GM18907 (cell line): ENCODE measurements around the gene KSR1.
A peak's percentile ranks its signal among the peaks of the same experiment; 100 is the strongest.

Source experiments
- ATAC-seq: cut with Tn5 transposase; IDR thresholded peaks from one replicate; pipeline ENCODE4 v1.9.1; 2021; ENCODE audit warnings: mild to moderate bottlenecking, moderate library complexity; ENCODE audit not compliant: unreplicated experiment

The KSR1 gene

DNA sequence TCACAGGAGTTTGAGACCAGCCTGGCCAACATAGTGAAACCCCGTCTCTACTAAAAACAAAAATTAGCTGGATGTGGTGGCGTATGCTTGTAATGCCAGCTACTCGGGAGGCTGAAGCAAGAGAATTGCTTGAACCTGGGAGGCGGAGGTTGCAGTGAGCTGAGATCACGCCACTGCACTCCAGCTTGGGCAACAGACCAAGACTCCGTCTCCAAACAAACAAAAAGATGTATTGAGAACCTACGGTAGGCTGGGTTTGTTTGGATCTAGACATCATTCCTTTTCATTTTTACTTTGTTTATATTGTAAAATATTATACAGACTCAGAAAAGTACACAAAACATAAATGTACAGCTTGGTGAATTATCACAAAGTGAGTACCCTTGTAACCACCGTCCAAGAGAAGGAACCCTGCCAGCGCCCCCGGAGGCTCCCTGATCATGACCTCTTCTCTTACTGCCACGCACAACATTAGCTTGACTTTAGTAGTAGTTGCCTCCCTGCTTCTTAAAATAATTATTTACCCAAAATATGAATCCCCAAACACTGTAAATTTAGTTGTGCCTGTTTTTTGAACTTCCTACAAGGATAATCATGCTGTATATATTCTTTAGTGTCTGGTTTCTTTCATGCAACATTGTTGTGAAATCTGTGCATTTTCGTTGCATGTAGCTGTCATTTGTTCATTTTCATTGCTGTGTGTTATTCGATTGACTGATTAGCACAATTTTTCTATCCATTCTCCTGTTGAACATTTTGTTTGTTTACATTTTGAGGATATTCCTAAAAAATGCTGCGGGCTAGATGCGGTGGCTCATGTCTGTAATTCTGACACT, 56.5 kb downstream of the KSR1 start:
- no peak for ATAC-seq

DNA sequence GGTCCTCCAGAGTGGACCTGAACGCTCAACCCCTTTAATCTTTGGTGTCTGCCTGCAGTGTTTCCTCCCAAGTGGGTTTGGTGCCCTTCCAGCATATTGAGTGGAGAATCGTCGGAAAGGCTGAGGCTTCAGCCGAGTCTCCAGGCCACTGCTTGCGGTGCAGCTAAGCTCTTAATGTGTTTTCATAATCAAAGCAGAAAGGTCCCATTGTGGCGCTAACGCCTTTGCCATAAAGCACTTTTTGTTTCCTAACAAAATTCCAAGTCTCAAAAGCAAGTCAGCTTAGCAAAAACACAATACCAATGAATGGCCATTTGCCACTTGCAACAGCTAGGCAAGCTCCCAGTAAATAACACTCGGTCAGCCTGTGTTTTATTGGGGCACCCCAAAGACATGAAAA, 57.6 kb downstream of the KSR1 start:
- no peak for ATAC-seq

DNA sequence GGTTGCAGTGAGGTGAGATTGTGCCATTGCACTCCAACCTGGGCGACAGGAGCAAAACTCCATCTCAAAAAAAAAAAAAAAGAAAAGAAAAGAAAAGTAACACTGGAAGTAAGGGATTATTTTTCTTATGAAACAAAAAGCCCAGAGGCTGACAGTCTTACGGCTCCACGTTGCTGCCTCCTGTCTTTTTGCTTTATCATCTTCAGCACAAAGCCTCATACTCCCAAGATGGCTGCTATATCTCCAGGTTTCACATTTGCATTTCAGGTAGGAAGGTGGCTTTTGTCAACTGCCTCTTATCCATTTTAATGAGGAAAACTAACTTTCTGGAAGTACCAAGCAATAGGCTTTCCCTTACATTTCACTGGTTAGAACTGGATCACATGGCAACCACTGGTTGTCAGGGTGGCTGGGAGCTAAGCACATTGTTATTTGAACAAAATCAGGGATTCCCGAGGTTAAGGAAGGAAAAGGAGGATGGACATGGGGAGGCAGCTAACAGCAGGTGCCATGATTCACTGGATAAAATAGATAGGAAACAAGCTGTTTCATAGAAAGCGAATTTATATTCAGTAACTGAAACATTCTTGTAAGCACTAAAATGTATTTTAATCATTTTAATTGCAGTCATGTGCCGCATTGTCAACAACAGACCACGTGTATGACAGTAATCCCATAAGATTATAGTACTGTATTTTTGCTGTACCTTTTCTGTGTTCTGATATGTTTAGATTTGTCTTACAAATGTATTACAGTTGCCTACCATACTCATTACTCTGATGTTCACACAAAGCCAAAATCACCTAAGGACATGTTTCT, 58.6 kb downstream of the KSR1 start:
- no peak for ATAC-seq

DNA sequence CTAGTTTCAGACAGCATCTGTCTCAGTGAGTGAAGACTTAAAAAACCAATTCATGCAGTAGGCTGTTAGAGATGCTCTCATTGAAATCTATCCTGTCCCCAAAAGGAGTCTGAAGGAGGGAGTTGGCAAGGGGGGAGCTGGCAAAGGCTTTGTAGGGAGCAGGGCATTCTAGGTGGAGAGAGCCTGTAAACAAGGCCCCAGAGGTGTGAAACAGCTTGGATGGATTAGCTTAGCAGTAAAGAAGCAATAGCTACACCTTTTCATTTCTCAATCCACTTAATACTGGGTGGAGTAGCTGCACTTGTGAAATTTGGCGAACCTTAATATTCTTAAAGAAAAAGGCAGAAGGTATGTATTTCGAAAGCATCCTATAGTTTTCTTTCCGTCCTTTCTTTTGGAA, 61.8 kb downstream of the KSR1 start:
- no peak for ATAC-seq

DNA sequence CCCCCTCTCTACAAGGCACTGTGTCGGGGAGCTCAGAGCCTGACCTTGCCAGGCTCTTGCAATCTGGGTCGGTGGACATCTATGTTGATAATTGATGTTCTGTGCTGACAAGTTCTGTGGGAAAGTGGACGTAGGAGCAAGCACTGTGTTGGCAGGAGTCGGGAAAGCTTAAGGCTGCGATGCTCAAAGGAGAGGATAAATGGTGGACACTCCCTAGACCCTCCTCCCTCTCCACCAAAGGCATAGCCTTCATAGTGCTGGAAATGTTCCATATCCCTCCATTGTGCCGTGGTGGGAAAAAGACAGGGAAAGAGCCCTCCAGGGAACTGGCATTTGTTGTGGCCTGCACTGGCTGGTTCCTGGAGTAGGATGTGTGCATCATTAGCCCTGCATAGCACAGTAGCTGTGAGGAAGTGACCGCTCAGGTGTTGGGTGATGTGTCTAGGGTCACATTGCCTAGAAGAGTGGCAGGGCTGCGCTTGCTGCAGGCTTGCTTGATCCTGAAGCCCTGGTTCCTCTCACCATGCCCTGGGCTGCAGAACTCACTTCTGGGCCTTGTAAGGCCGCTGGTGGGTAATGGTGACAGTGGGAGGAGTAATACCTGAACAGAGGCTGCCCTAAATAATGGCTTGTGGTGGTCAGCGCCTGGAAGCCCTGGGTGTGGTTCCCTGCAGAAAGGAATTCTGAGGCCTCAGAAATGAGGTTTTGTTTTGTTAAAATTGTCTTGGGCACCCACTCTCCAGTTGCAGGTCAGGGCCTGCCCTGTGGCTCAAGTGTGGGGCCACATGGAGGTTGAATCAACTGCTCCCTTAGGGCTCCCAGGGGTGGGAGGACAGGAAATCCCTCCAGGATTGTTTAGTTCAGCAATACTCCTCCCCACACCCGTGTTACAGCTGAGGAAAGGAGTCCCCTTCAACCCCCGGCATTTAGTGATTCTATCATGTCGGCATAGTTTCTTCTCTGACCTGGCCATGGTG, 62.6 kb downstream of the KSR1 start:
- ATAC-seq = no peak

DNA sequence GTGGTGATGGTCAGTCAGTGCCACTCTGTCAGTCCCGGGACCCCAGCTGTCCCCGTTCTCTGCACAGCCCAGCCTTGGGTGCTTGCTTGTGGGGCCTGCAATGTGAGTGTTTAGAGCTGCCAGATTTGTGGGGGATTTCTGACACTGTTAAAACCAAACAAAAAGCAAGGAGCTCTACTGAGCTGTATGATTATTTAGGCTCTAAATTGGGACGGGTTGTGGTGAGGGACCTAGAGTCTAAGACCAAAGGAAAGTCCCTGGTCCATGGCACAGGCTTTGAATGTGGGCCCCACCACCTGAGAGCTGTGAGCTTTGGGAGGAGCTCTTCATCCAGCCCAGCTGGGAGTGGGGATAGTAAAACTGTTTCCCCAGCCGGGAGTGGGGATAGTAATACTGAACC, 63.3 kb downstream of the KSR1 start:
- ATAC-seq = peak; percentile 66

DNA sequence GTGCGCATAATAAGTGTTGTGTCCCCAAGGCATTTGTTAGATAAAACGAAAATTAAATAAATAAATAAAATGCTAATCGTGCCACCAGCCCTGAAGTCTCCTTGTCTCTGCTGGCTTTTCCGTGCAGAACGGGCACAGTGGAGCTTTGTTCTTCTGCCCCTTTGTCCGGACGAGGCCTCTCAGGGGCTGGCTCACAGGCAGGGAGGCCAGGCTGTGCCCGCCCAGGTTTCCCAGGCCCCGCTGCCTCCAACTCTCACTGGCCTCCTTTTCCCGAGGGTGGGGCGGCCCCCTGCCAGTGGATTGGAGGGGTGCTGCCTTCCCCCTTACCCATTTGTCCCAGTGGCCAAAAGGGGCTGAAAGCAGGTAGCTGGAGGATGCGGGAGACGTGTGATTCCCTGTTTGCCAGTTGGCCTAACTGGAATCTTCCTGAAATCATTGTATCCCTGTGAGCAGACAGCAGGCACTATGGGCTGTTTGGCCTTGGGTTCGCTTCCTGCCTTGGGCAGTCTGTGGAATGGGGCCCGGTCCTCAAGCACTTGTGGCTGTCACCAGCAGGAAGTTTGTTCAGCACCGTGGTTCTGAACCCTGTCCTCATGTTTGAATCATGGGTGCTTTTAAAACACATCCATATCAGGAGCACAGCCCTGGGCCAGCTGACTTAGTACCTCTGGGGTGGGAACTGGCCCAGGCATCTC, 64.4 kb downstream of the KSR1 start:
- no peak for ATAC-seq

DNA sequence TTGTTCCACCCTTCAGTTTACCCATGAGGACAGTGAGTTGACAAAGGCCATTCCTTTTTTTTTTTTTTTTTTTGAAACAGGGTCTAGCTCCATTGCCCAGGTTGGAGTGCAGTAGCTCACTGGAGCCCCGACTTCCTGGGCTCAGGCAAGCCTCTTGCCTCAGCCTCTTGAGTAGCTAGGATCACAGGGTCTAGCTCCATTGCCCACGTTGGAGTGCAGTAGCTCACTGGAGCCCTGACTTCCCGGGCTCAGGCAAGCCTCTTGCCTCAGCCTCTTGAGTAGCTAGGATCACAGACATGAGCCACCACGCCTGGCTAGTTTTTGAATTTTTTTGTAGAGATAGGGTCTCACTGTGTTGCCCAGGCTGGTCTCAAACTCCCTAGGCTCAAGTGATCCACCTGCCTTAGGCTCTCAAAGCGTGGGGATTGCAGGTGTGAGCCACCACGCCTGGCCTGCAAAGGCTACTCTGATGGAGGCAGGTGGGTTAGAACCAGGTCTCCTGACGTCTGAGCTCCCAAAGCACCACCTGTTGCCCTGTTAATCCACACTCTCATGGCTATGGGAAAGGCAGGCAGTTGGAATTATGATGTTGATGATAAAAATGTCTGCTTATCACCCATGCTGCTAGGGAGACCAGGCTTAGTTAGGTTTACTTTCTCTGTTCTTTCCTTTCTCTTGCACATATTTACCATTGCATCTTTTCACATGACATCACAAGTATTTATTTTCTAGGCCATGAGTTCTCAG, 65.2 kb downstream of the KSR1 start:
- ATAC-seq = no peak

DNA sequence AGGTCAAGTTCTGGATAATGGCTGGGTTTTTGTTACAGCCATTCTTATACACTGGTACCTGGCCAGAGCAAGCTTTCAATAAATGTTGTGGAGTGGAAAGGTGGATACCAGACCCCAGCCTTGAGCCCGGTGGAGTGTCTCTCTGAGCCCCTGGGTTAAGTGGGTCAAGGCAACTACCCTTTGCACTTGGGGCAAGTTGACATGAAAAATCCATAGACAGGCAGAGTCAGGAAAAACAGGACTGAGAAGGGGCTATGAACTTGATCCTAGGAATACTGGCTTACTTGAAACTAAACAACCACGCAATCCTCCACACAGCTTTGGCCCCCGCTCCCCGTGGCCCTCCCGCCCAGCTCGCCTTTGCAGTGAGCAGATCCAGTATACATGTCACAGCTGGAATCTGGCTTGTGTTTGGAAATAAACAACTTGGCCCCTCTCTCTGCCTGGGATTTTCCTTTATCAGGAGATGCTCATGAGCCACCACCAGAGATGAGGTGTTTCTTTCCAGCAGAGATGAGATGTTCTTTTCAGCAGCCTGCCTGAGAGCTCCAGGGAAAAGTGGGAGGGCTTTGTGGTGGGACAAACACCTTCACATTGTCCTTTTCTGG, 65.9 kb downstream of the KSR1 start:
- ATAC-seq = no peak

DNA sequence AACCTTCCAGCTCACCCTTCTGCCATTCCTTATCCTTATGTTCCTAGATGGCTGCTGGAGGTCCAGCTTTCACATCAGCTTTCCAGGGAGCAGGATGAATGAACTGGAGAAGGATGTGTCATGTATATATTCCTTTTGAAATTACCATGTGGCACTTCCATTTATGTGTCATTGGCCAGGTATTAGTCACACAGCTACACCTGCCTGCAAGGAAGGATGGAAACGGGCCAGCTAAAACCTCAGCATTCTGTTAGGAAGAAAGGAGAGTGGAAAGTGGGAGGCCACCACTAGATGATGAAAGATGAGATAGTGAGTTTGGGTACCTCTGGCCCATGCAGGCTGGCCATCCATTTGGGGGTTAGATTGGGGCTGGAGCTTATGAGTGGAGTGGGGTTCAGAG, 67.5 kb downstream of the KSR1 start:
- no peak for ATAC-seq

DNA sequence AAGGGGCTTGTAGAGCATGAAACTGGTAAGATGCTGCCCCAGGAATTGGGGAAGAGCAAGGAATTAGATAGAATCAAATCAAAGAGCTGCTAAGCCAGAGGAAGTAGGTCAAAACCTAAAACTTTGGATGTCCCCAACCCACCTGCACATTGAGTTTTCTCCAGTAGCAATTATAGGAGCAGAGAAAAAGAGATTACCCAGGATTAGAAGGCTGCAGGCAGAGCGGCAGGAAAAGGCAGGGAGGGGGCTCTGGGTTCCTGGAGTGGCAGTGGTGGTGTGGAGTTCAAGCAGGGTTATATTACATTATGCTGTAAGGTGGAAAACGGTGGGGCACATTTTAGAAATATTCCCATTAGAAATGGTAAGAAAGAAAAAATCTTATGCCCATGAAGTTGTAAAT, 68.3 kb downstream of the KSR1 start:
- no peak for ATAC-seq

DNA sequence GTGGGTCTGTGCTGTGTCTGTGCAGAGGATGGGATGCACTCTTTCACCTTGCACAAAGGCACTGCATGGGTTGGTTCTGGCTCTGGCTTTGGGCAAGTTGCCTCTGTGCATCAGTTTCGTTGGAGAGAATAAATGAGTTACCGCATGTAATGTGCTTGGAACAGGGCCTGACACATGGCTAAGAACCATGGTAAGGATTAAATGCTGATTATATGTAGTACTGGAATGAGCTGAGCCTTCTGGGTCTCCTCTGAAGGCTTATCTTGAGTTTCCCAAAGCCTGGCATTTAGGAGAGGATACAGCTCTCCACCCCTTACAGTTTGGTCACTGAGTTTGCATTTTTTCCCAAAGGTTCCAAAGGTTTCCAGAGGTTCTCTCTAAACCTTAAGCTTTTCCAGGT, 69.1 kb downstream of the KSR1 start:
- no peak for ATAC-seq

DNA sequence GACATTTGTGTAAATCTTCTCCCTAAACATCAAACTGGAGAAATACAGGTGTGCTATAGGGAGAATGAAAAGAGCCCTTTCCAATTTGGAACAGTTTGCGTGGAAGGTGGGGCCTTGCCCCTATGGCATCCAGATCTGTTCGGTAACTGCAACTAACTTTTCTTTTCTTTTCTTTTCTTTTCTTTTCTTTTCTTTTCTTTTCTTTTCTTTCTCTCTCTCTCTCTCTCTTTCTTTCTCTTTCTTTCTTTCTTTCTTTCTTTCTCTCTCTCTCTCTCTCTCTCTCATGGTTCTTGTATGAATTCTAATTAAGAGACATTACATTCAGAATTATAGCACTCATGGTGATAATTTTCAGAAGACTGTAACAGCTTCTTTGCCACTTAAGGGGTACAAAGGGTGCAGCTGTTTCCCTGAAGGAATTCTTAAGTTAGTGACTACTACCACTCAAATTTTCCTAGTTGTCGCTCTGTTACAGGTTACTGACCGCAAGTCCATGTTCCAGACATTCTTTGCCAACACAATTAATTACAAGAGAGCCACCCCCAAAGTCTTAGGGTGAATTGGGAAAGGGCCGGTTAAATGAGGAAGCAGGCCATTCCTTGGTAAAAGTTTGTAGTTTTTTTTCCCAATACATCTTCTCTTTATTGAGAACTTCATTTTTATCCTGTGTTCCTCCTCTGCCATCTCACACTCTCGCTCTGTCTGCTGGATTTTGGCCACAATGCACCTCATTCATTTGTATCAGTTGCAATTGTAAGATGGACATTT, 69.8 kb downstream of the KSR1 start:
- ATAC-seq = no peak

DNA sequence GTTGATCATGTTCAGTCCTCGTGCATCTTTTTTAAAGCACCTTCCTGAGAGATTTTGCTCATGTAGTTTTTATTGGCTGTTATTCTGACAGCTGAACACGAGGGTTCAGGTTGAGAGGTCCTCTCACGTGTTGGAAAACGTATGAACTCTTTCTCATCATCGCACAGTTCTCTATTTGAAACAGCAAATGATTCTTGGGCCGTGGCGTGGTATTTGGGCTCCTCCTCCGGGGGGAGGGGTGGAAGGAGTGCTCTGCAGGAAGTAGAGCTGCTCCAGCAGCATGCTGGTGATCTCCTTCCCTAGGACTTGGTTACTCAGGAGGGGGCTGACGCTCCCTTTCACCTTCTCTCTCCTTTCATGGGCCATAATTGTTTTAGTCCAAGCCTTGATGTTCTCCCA, 70.4 kb downstream of the KSR1 start:
- peak; percentile 65 for ATAC-seq

DNA sequence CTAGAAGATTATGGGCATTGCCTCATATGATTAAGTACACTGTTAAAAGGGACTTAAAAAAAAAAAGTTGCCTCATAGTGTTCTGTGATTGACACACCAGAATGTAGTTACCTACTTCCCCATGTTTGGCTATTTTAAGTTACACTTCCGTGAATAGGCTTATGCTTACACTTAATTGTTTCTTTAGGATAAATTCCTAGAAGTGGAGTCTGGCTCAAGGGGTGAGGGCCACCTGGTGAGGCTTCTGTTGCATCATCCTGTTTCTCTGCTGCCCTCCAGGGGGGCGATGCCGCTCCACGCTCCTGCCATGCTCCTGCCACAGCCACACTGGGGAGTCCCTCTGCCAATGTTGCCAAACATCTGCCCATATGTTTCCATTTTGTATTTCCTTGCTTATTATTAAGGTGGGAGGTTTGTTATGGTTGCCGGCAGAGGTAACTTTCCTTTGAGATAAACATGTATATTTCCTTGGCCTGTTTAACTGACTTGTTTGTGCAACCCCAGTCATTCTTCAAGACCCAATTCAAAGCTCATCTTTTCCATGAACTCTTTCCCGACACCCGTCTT, 73.1 kb downstream of the KSR1 start:
- no peak for ATAC-seq

DNA sequence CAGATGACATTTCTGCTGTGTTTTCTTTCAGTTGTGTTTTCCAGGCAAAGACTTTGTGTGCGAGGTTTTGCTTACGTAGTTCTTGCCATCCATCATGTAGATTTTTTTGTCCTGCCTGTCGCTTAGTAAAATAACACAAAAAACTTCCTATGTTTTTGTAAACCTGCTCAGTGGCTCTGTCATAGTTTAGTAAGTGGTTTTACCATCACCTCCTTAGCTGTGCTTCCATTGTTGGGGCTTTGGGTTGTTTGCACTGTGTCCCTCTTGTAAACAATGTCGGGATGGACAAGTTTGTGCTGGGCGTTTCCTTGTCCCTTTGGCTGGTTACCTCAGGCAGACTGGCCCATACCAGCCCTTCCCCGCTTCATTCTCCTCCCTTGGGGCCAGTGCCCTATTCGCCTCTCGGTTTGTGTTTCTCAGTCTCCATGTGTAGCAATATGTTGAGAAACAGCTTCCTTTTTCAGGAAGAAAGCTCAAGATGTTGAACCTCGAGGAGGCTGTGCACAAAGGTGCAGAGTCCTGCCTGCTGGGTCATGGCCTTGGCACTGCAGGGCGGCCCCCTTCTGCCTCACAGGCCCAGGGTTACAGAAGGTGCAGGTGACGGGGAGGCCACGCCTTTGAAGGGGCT, 74.6 kb downstream of the KSR1 start:
- ATAC-seq = peak; percentile 55

DNA sequence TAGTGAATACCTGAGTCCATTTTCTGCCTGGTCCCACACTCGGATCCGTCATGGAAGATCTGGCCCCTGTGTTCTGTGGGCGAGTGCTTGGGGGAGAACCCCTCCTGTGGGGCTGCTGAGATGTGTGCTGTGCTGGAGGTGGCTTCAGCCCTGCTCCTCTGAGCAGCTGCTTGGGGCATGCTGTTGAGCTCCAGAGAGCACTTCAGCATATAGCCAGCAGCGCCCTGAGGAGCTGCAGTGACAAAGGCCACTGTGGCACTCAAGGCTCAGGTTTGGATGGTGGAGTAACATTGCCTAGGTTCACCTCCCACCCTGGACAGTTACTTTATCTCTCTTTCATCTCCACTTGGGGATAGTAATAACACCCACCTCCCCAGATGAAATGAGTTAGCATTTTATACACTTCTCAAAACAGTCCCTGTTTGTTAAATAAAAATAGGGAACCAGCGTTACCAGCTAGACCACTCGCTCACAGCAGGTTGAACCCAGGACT, 75.3 kb downstream of the KSR1 start:
- peak; percentile 23 for ATAC-seq
